HepG2 (cell line): Measurements from ENCODE around the gene PCIF1.

Experiments
- PPARG ChIP-seq: conservative IDR thresholded peaks from 2 replicates; pipeline ENCODE4 v1.6.1; 2016; ENCODE audit warnings: missing biosample characterization, missing genetic modification reagents
- SMAD1 ChIP-seq: sonication (generic); formaldehyde crosslinking; IDR thresholded peaks from 2 replicates; pipeline ENCODE4 v1.4.0; 2020; ENCODE audit warnings: missing genetic modification reagents, low read depth, mild to moderate bottlenecking, borderline replicate concordance
- ZNF234 ChIP-seq: sonication (generic); formaldehyde crosslinking; conservative IDR thresholded peaks from 2 replicates; pipeline ENCODE4 v1.5.1; 2020; ENCODE audit warnings: mild to moderate bottlenecking, missing genetic modification reagents

DNA sequence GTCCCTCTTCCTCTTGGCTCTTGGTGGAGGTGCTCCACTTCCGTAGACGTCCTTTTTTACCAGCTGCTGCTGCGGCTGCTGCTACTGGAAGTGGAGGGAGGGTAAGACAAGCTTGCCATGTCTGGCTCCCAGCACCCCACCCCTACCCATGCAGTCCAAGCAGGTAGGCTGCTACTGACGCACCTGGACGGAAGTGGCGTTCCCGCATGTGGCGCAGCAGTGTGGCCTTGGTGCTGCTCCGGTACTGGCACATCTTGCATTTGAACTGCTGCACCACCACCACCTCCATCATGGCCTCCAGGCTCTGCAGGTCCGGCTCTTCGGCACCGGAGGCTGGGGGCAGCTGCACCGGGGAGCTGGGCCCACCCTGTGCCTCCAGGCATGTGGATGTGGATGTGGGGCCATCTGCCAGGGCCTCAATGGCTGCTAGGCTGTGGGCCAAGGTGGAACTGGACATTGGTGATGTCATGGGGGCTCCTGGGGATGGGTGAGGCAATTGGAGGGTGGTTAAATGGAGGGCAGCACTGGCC is 33.1 kb downstream of the PCIF1 start:
- no peak for TF ChIP-seq SMAD1 (CRISPR knock-in tag)
- TF ChIP-seq PPARG = no peak
- no peak for TF ChIP-seq ZNF234 (CRISPR knock-in tag)
